H9 (cell line): ENCODE data around the gene RIPPLY3. TPM values are rescaled to one million over a fixed set of nuclear protein-coding genes. Genes with fewer than 3 reads are reported as not detected.

ENCODE experiments used
- DNase-seq: peaks from one replicate; pipeline ENCODE4 v3.0.0-alpha.2; 2017
- H2AFZ ChIP-seq: one replicate; pipeline ENCODE4 v1.6.1; 2013; ENCODE audit warnings: mild to moderate bottlenecking, low read length, control low read depth, moderate library complexity
- H2AK5ac ChIP-seq: 2 replicates; pipeline ENCODE4 v1.6.1; 2013; ENCODE audit warnings: low read length, control low read depth, mixed read lengths; ENCODE audit not compliant: insufficient read length
- H2BK120ac ChIP-seq: one replicate; pipeline ENCODE4 v1.6.1; 2013; ENCODE audit warnings: low read depth, mild to moderate bottlenecking, low read length, control low read depth, inconsistent platforms; ENCODE audit not compliant: poor library complexity, severe bottlenecking
- H2BK12ac ChIP-seq: 2 replicates; pipeline ENCODE4 v1.6.1; 2013; ENCODE audit warnings: low read length, control low read depth, mixed read lengths, low read depth; ENCODE audit not compliant: insufficient read length
- H2BK15ac ChIP-seq: 2 replicates; pipeline ENCODE4 v1.6.1; 2013; ENCODE audit warnings: low read depth, low read length, control low read depth
- H2BK20ac ChIP-seq: one replicate; pipeline ENCODE4 v1.6.1; 2013; ENCODE audit warnings: low read depth, mild to moderate bottlenecking, low read length, control low read depth, inconsistent platforms; ENCODE audit not compliant: poor library complexity, severe bottlenecking
- H2BK5ac ChIP-seq: 2 replicates; pipeline ENCODE4 v1.6.1; 2013; ENCODE audit warnings: low read length, control low read depth, mixed read lengths; ENCODE audit not compliant: insufficient read length
- H3K14ac ChIP-seq: 2 replicates; pipeline ENCODE4 v1.6.1; 2013; ENCODE audit warnings: low read length, control low read depth; ENCODE audit not compliant: insufficient read depth
- H3K18ac ChIP-seq: 2 replicates; pipeline ENCODE4 v1.6.1; 2013; ENCODE audit warnings: low read depth, mild to moderate bottlenecking, mixed read lengths, low read length, control low read depth; ENCODE audit not compliant: insufficient read length
- H3K23ac ChIP-seq: 2 replicates; pipeline ENCODE4 v1.6.1; 2013; ENCODE audit warnings: low read length, control low read depth, mixed read lengths, low read depth; ENCODE audit not compliant: insufficient read length
- H3K23me2 ChIP-seq: 2 replicates; pipeline ENCODE4 v1.6.1; 2013; ENCODE audit warnings: low read depth, mild to moderate bottlenecking, mixed read lengths, low read length, control low read depth; ENCODE audit not compliant: insufficient read length, poor library complexity, severe bottlenecking
- H3K27ac ChIP-seq: 2 replicates; pipeline ENCODE4 v1.5.1; 2013; ENCODE audit warnings: low read length, control low read depth, mixed read lengths, low read depth; ENCODE audit not compliant: insufficient read length
- H3K27me3 ChIP-seq: 2 replicates; pipeline ENCODE4 v1.6.1; 2013; ENCODE audit warnings: low read length, control low read depth, inconsistent platforms; ENCODE audit not compliant: insufficient read depth
- H3K4ac ChIP-seq: 2 replicates; pipeline ENCODE4 v1.6.1; 2013; ENCODE audit warnings: low read depth, mild to moderate bottlenecking, control low read depth, inconsistent platforms, low read length, moderate library complexity
- H3K4me1 ChIP-seq: 2 replicates; pipeline ENCODE4 v1.6.1; 2013; ENCODE audit warnings: low read length, control low read depth, inconsistent platforms; ENCODE audit not compliant: insufficient read depth
- H3K4me2 ChIP-seq: 2 replicates; pipeline ENCODE4 v1.6.1; 2013; ENCODE audit warnings: low read length, control low read depth, mixed read lengths; ENCODE audit not compliant: insufficient read length, insufficient read depth
- H3K56ac ChIP-seq: 2 replicates; pipeline ENCODE4 v1.6.1; 2013; ENCODE audit warnings: low read depth, mild to moderate bottlenecking, mixed read lengths, low read length, control low read depth; ENCODE audit not compliant: insufficient read length
- H3K79me1 ChIP-seq: 2 replicates; pipeline ENCODE4 v1.6.1; 2013; ENCODE audit warnings: low read depth, mild to moderate bottlenecking, moderate library complexity, low read length, control low read depth, inconsistent platforms; ENCODE audit not compliant: insufficient read depth, poor library complexity, severe bottlenecking
- H3K79me2 ChIP-seq: 2 replicates; pipeline ENCODE4 v1.6.1; 2013; ENCODE audit warnings: low read length, control low read depth, inconsistent platforms; ENCODE audit not compliant: insufficient read depth
- H3K9ac ChIP-seq: 2 replicates; pipeline ENCODE4 v1.6.1; 2013; ENCODE audit warnings: low read length, control low read depth, mixed read lengths; ENCODE audit not compliant: insufficient read length; ENCODE audit errors: extremely low read depth
- H3K9me3 ChIP-seq: one replicate; pipeline ENCODE4 v1.6.1; 2013; ENCODE audit warnings: low read depth, low read length, inconsistent platforms; ENCODE audit not compliant: control insufficient read depth
- H3T11ph ChIP-seq: one replicate; pipeline ENCODE4 v1.6.1; 2013; ENCODE audit warnings: mild to moderate bottlenecking, low read length, control low read depth, inconsistent platforms
- H4K20me1 ChIP-seq: one replicate; pipeline ENCODE4 v1.6.1; 2013; ENCODE audit not compliant: control insufficient read depth, insufficient read length, insufficient read depth
- H4K5ac ChIP-seq: 2 replicates; pipeline ENCODE4 v1.6.1; 2013; ENCODE audit warnings: low read depth, mild to moderate bottlenecking, mixed read lengths, low read length, control low read depth; ENCODE audit not compliant: insufficient read length
- H4K8ac ChIP-seq: replicated peaks from 2 replicates; pipeline ENCODE4 v1.6.1; 2013; ENCODE audit warnings: low read length, control low read depth, mixed read lengths, low read depth; ENCODE audit not compliant: insufficient read length
- H4K91ac ChIP-seq: 2 replicates; pipeline ENCODE4 v1.6.1; 2013; ENCODE audit warnings: low read depth, mild to moderate bottlenecking, moderate library complexity, mixed read lengths, low read length, control low read depth; ENCODE audit not compliant: insufficient read length
- H3K27ac Mint-ChIP-seq, 3 experiments: 2 replicates in 2 of 3; 3 replicates in 1 of 3; pipeline ENCODE4 v1.8.0; 2020 to 2021; ENCODE audit warnings: mixed read lengths in 3 of 3, mild to moderate bottlenecking in 1 of 3, moderate library complexity in 1 of 3
- H3K27me3 Mint-ChIP-seq: 2 replicates; pipeline ENCODE4 v1.8.0; 2021; ENCODE audit warnings: low read depth, mild to moderate bottlenecking, moderate library complexity, mixed read lengths
- H3K36me3 Mint-ChIP-seq, 3 experiments: 2 replicates in 2 of 3; 3 replicates in 1 of 3; pipeline ENCODE4 v1.8.0; 2020 to 2021; ENCODE audit warnings: low read depth in 3 of 3, mixed read lengths in 3 of 3; ENCODE audit not compliant: insufficient read depth in 1 of 3
- H3K4me1 Mint-ChIP-seq, 2 experiments: 2 replicates each; pipeline ENCODE4 v1.8.0; 2020; ENCODE audit warnings: mixed read lengths in 2 of 2
- H3K4me3 Mint-ChIP-seq, 2 experiments: 2 replicates in 1 of 2; 3 replicates in 1 of 2; pipeline ENCODE4 v1.8.0; 2020 to 2021; ENCODE audit warnings: mild to moderate bottlenecking in 2 of 2, mixed read lengths in 2 of 2, moderate library complexity in 1 of 2
- H3K9me3 Mint-ChIP-seq, 2 experiments: 2 replicates in 1 of 2; 3 replicates in 1 of 2; pipeline ENCODE4 v1.8.0; 2020; ENCODE audit warnings: mild to moderate bottlenecking in 2 of 2, mixed read lengths in 2 of 2, moderate library complexity in 1 of 2
- WGBS: extraction: QIAGEN DNeasy Blood & Tissue Kit; methylation state at CpG from one replicate; pipeline ENCODE4 v1.1.7; 2013; ENCODE audit warnings: missing lambda C conversion rate, low lambda C conversion rate, mixed read lengths; ENCODE audit not compliant: insufficient read length; ENCODE audit errors: extremely low coverage; 5-methylcytosine and 5-hydroxymethylcytosine counted together
- total RNA-seq: library from RNA; stranded (reverse); gene quantifications from 2 replicates; pipeline ENCODE4 v1.2.1, GENCODE V29; 2021
- TF ChIP-seq, protein P1 (sequence below): fragments of 200-600 bp; sonication (generic); conservative IDR thresholded peaks from 3 replicates; pipeline ENCODE4 v1.8.0; 2021; ENCODE audit warnings: antibody characterized with exemption, mild to moderate bottlenecking

The RIPPLY3 gene
- total RNA-seq, 1 experiment from 2014 or later, result 1.9 TPM

DNA sequence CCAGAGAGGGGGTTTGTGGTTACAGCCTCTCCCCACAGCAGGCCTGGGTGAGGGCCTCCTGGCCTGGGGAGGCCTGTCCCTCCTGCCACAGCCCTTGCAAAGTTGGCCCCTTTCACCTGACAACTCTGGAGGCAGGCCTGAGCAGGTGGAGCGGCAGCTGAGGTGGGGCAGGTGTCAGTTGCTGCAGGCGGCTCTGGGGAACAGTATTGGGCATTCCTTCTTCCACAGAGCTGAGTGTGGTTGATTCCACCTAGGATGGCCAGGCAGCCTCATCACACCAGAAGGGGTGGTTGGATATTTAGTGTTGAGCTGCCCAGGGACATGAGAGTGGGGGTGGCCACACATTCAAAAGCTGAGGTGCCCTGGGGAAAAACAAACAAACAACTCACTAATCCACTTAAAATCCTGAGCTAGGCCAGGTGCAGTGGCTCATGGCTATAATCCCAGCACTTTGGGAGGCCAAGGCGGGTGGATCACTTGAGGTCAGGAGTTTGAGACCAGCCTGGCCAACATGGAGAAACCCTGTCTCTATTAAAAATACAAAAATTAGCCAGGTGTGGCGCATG, 35.3 kb downstream of the RIPPLY3 start:
- H3K9me3 Mint-ChIP-seq, result no peaks in the 10 kb centered on the region; a peak in 1 of 5 replicates
- Histone ChIP-seq H4K91ac (no peak overlapping the region), H3K4me2 (no peak overlapping the region), H3K18ac (no peak overlapping the region), H3K79me2 (no peaks in the 10 kb centered on the region), H3K27ac (no peak overlapping the region), H3K4ac (no peak overlapping the region), H3K23me2 (no peaks in the 10 kb centered on the region), H2BK120ac (no peak overlapping the region), H2BK20ac (no peak overlapping the region), H4K8ac (no peak overlapping the region), H3K4me1 (peaks cover 3% of the 10 kb centered on the region), H2AFZ (no peak overlapping the region), H3K23ac (no peak overlapping the region), H3K14ac (no peak overlapping the region), H2BK5ac (no peak overlapping the region), H3K79me1 (no peaks in the 10 kb centered on the region), H3K27me3 (peaks cover 11% of the 10 kb centered on the region; the same call in 1 of the 2 replicates), H3K56ac (no peak overlapping the region), H2AK5ac (no peak overlapping the region), H3T11ph (no peak overlapping the region), H4K20me1 (no peaks in the 10 kb centered on the region), H2BK12ac (no peak overlapping the region), H3K9me3 (no peaks in the 10 kb centered on the region), H4K5ac (no peak overlapping the region), H3K9ac (no peak overlapping the region), H2BK15ac (no peak overlapping the region)
- peaks cover 98% of the 10 kb centered on the region for H3K27me3 Mint-ChIP-seq
- H3K4me1 Mint-ChIP-seq, result peaks cover 18 to 36% of the 10 kb centered on the region in 2 experiments
- no peak overlapping the region for H3K27ac Mint-ChIP-seq
- no peaks in the 10 kb centered on the region for H3K36me3 Mint-ChIP-seq
- DNase-seq, result no peak
- no peak overlapping the region for H3K4me3 Mint-ChIP-seq
- WGBS, result no CpG with 5 or more reads among the region's 4 CpGs
- TF ChIP-seq, protein P1, sequence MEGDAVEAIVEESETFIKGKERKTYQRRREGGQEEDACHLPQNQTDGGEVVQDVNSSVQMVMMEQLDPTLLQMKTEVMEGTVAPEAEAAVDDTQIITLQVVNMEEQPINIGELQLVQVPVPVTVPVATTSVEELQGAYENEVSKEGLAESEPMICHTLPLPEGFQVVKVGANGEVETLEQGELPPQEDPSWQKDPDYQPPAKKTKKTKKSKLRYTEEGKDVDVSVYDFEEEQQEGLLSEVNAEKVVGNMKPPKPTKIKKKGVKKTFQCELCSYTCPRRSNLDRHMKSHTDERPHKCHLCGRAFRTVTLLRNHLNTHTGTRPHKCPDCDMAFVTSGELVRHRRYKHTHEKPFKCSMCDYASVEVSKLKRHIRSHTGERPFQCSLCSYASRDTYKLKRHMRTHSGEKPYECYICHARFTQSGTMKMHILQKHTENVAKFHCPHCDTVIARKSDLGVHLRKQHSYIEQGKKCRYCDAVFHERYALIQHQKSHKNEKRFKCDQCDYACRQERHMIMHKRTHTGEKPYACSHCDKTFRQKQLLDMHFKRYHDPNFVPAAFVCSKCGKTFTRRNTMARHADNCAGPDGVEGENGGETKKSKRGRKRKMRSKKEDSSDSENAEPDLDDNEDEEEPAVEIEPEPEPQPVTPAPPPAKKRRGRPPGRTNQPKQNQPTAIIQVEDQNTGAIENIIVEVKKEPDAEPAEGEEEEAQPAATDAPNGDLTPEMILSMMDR, result no peak
